Umbilical cord (tissue), 2 donors: ENCODE results near the gene STAMBP. TPM values are rescaled to one million over a fixed set of nuclear protein-coding genes. Genes with fewer than 3 reads are reported as not detected.

Experiments
- DNase-seq: peaks from one replicate; pipeline ENCODE4 v3.0.0-alpha.2; 2015; ENCODE audit warnings: low spot score
- total RNA-seq: library from RNA; depleted of rRNA; stranded (reverse); fragments of >200 nt; gene quantifications from one replicate; pipeline ENCODE4 v1.2.3, GENCODE V29; 2014; ENCODE audit warnings: low replicate concordance; ENCODE audit not compliant: insufficient read depth

STAMBP gene
- total RNA-seq, 1 donor from 2014 or later = 29.6 TPM

DNA sequence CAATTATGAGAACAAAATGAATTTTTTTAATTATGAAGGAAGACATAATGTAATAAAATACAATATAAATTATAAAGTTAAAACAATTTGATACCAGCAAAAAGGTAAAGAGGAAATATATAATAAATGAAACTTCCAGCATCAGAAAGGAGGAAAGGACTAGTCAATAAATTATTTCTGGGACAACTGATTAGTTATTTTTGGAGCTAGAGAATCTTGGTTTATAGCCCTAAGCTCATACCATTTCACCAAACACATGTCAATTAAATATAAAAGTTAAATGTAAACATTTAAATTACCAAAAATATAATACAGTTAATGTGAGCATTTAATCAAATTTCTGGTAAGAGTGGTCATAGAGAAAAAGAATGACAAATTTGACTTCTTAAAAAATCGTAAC is 76.2 kb downstream of the STAMBP start:
- no peak for DNase-seq

- DNase-seq = no peak
These were observed 78.2 kb downstream of the STAMBP start for GRCh38 chr2:73906847-73907505.

GRCh38 chr2:73907840-73908452 is 79.2 kb downstream of the STAMBP start:
- DNase-seq = no peak

DNA sequence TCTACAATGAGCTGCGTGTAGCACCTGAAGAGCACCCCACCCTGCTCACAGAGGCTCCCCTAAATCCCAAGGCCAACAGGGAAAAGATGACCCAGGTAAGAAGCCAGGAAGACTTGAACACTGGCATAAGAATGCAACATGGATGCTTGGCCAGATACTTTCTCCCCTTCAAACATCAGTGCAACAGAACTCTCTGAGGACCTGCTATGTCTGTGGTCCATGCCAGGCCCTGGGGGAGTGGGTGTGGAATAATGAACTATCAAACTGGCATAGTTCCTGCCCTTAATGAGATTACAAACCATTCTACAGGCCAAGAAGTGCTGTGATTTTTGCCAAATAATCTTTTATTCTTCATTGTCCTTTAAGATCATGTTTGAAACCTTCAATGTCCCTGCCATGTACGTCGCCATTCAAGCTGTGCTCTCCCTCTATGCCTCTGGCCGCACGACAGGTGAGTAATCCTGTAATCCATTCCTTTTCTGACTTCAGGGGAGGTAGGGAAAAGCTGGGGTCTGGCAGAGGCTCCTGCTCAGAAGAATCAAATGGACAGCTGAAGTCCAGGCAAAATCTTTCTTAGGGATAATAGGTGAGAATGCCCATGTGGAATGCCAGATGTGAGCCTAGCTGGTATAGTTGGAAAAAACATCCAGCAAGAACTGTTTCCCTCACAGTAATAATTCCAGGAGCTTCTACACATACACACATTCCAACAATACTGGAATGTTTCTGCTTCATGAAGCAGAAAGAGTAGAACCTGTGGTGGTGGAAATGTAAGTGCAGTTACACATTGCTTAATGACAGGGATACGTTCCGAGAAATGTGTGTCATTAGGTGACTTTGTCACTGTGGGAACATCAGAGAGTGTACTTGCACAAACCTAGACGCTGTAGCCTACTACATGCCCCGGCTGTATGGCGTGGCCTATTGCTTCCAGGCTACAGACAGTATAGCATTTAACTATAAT is 80.2 kb downstream of the STAMBP start:
- no peak for DNase-seq

DNA sequence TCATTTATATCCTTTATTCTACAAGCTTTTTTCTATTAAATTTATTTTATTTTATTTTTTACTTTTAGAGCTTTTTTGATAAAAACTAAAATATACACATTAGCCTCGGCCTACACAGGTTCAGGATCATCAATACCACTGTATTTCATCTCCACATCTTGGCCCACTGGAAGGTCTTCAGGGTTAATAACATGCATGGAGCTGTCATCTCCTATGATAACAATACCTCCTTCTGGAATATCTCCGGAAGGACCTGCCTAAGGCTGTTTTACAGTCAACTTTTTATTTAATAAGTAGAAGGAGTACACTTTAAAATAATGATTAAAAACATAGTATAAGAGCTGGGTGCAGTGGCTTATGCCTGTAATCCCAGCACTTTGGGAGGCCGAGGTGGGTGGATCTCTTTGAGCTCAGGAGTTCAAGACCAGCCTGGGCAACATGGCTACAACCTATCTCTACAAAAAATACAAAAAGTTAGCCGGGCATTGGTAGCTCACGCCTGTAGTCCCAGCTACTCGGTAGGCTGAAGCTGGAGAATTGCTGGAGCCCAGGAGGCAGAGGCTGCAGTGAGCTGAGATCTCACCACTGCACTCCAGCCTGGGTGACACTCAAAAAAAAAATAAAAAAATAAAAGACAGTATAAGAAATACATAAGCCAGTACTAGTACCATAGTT is 82.2 kb downstream of the STAMBP start:
- no peak for DNase-seq

GRCh38 chr2:73911548-73912208 is 82.9 kb downstream of the STAMBP start:
- no peak for DNase-seq

DNA sequence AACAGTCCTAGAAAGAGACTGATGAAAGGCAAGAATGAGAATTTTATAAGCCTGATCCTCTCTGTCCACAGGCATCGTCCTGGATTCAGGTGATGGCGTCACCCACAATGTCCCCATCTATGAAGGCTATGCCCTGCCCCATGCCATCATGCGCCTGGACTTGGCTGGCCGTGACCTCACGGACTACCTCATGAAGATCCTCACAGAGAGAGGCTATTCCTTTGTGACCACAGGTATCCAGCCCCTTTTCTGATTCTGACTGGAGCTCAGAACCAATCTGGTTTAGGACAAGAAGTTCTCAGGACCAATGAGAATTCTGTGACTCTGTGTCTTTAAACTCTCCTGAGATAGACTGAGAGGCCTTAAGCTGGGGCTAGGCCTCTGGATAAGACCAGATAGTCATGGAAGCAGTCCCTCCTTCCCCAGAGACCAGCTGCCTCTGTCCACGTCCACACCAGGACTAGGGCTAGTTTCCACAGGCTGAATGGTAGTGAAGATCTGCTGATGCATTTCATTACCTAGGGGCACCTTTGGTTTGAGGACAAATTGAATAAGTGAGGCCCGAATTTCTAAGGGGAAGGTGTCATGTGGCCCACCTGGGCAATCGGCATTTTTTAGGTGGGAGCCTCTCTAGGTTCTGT is 84.8 kb downstream of the STAMBP start:
- no peak for DNase-seq

GRCh38 chr2:73914667-73915066 is 85.9 kb downstream of the STAMBP start:
- DNase-seq = no peak

DNA sequence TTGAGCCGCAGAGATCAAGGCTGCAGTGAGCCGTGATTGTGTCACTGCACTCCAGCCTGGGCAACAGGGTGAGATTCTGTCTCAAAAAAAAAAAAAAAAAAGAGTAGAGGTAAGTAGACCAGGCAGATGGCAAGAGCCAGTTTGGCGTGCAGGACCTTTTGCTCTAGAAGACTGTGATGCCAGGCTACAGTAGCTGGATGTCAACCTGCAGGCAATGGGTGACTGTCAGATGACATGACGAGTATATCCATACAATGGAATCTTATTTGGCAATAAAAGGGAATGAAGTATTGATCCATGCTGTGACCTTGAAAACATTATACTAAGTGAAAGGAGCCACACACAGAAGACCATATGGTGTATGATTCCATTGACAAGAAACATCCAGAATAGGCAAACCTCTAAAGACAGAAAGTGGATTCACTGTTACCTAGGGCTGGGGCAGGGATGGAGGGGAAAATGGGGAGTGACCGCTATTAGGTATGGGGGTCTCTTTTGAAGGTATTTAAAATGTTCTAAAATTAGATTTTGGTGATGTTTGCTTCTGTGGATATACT is 86.8 kb downstream of the STAMBP start:
- no peak for DNase-seq

DNA sequence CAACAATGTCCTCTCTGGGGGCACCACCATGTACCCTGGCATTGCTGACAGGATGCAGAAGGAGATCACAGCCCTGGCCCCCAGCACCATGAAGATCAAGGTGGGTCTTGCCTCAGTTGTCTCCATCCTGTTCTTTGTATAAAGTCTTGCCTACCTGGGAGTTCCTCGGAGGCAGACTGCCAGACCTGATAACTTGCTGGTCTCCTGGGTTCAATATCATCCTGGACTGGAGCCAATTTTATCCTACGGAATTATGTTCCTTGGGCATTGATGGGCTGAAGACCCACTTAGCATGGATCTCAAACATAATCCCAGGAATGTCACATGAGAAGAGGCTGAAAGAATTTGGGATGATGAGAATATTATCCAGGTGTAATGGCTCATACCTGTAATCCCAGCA is 87.9 kb downstream of the STAMBP start:
- no peak for DNase-seq

DNA sequence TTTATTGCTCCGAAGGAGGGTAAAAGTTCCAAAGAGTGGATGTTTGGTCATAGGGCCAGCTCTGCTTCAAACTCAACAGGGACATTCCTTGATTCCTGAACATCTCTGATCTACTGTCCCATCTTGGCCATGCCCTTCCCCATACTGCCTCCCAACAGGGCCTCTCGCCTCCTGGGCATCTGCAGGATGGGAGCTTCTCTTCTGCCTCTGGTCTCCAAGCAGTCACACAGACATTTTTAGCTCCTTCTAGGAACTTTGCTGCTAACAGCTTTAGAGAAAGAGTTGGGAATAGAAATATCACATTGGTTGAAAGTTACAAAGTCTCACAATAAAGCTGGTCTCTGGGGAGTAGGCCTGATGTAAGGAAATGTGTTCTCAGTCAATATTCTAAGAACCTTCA is 88.5 kb downstream of the STAMBP start:
- no peak for DNase-seq

GRCh38 chr2:73917696-73918207 is 89.0 kb downstream of the STAMBP start:
- DNase-seq = no peak

DNA sequence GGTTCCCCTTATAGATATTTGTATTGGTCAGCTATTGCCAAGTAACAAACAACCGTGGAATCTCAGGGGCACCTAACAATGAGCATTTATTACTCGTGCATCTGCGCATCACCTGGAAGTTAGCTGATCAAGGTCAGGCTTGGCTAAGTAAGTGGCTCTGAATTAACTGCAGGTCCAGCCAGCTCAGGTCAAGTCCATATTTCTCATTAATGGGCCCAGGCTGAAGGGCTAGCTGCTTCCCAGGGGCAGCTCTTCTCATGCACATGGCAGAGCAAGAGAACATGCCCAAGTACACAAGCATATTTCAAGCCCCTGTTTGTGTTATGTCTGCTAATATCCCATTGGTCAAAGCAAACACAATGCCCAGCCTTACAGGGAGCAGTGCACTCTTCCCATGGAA is 90.1 kb downstream of the STAMBP start:
- DNase-seq = no peak

DNA sequence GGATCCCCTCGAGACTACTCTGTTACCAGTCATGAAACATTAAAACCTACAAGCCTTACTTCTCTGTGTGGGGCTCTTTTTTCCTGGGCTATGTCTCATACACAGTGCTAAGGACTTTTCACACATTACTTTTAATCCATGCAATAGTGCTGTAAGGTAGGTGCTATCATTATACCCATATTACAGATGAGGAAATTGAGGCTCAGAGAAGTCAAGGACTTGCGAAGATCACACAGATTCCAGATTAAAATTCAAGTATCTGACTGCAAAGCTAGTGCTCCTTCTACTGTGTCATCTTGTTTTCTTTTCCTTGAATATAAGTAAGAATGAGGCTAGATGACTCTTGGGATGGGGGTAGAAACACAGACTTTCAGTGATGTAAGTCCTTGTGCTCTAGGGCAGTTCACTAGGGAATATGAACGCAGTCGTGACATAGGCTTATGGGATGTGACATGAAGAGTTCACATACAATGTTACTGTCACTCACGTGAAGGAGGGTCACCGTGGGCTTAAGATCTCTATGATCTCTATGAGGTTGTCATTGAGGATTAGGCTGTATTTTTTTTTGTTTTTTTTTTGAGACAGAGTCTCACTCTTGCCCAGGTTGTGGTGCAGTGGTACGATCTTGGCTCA is 91.0 kb downstream of the STAMBP start:
- DNase-seq = no peak

GRCh38 chr2:73920577-73921545 is 92.1 kb downstream of the STAMBP start:
- peak; percentile 9 for DNase-seq

DNA sequence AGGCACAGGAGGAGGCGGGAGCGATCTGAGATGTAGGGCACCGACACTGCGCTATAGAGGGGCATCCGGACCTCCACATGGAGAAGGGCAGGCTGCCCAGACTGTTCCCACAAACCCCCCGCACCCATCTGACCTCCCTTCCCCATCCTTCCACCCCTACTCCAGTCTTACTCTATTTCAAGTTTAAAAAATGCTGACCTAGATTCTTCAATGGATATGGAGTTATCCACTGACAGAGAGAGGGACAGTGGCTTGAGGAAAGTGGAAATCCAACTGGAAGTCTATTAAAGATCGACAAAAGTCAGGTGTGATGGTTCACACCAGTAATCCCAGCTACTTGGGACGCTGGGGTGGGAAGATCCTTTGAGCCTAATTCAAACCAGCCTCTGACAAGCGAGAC is 92.8 kb downstream of the STAMBP start:
- DNase-seq = no peak

DNA sequence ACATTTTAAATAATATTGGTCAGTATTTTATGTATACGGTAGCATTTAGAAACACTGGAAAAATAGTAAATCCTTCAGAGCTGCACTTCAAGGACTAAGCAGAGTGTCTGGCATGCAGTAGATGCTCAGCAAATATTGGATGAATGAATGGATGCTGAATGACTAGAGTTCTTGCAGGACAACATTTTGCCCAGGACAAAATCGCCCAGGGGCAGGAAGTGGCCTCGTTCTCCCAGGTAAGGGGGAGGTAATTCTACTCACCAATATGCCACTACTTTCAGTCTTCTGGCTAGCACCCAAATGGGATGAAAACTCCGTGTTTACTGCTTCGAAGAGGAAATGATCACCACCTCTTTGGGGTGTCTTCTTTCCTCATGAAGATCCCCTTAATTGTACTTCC is 93.9 kb downstream of the STAMBP start:
- DNase-seq = no peak
